ENCODE measurements around the gene ARHGDIG. TPM values are rescaled to one million over a fixed set of nuclear protein-coding genes. Genes with fewer than 3 reads are reported as not detected.

Gene ARHGDIG
- total and polyA plus RNA-seq, 9 of the 15 experiments (the other 6 are each of a cell fraction or from before 2014, with no cell fraction given) = 0.36 to 2.5 (median 0.64) TPM; not detected in 2

GRCh38 chr16:324451-325334, 44.3 kb downstream of the ARHGDIG start (continued):
- TF ChIP-seq ATF6 (CRISPR knock-in tag; IDR thresholded peaks at IDR 0.05) = no peak
- no peak; the same call in 1 of the 2 replicates for TF ChIP-seq CC2D1A (IDR thresholded peaks at IDR 0.05)
- peak; percentile 82 for TF ChIP-seq VEZF1 (CRISPR knock-in tag; IDR thresholded peaks at IDR 0.05)
- TF ChIP-seq BMI1 (IDR thresholded peaks at IDR 0.05; ENCODE audit: low read length) = no peak
- TF ChIP-seq KHSRP (IDR thresholded peaks at IDR 0.05) = no peak
- TF ChIP-seq, protein P1, sequence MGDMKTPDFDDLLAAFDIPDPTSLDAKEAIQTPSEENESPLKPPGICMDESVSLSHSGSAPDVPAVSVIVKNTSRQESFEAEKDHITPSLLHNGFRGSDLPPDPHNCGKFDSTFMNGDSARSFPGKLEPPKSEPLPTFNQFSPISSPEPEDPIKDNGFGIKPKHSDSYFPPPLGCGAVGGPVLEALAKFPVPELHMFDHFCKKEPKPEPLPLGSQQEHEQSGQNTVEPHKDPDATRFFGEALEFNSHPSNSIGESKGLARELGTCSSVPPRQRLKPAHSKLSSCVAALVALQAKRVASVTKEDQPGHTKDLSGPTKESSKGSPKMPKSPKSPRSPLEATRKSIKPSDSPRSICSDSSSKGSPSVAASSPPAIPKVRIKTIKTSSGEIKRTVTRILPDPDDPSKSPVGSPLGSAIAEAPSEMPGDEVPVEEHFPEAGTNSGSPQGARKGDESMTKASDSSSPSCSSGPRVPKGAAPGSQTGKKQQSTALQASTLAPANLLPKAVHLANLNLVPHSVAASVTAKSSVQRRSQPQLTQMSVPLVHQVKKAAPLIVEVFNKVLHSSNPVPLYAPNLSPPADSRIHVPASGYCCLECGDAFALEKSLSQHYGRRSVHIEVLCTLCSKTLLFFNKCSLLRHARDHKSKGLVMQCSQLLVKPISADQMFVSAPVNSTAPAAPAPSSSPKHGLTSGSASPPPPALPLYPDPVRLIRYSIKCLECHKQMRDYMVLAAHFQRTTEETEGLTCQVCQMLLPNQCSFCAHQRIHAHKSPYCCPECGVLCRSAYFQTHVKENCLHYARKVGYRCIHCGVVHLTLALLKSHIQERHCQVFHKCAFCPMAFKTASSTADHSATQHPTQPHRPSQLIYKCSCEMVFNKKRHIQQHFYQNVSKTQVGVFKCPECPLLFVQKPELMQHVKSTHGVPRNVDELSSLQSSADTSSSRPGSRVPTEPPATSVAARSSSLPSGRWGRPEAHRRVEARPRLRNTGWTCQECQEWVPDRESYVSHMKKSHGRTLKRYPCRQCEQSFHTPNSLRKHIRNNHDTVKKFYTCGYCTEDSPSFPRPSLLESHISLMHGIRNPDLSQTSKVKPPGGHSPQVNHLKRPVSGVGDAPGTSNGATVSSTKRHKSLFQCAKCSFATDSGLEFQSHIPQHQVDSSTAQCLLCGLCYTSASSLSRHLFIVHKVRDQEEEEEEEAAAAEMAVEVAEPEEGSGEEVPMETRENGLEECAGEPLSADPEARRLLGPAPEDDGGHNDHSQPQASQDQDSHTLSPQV (IDR thresholded peaks at IDR 0.05) = peak; percentile 78
- no peak for TF ChIP-seq ZFP36 (IDR thresholded peaks at IDR 0.05; ENCODE audit: low read depth, low read length, partially characterized antibody)
- TF ChIP-seq CCNT2 (IDR thresholded peaks at IDR 0.05; ENCODE audit: borderline replicate concordance, extremely low read depth, insufficient read length, low read depth, low read length) = peak; percentile 72
- TF ChIP-seq, protein P2, sequence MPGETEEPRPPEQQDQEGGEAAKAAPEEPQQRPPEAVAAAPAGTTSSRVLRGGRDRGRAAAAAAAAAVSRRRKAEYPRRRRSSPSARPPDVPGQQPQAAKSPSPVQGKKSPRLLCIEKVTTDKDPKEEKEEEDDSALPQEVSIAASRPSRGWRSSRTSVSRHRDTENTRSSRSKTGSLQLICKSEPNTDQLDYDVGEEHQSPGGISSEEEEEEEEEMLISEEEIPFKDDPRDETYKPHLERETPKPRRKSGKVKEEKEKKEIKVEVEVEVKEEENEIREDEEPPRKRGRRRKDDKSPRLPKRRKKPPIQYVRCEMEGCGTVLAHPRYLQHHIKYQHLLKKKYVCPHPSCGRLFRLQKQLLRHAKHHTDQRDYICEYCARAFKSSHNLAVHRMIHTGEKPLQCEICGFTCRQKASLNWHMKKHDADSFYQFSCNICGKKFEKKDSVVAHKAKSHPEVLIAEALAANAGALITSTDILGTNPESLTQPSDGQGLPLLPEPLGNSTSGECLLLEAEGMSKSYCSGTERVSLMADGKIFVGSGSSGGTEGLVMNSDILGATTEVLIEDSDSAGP (CRISPR knock-in tag; IDR thresholded peaks at IDR 0.05) = no peak
- TF ChIP-seq, protein P3, sequence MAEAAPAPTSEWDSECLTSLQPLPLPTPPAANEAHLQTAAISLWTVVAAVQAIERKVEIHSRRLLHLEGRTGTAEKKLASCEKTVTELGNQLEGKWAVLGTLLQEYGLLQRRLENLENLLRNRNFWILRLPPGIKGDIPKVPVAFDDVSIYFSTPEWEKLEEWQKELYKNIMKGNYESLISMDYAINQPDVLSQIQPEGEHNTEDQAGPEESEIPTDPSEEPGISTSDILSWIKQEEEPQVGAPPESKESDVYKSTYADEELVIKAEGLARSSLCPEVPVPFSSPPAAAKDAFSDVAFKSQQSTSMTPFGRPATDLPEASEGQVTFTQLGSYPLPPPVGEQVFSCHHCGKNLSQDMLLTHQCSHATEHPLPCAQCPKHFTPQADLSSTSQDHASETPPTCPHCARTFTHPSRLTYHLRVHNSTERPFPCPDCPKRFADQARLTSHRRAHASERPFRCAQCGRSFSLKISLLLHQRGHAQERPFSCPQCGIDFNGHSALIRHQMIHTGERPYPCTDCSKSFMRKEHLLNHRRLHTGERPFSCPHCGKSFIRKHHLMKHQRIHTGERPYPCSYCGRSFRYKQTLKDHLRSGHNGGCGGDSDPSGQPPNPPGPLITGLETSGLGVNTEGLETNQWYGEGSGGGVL (CRISPR knock-in tag; IDR thresholded peaks at IDR 0.05) = no peak
- TF ChIP-seq CHD2 (IDR thresholded peaks at IDR 0.05; ENCODE audit: low read depth, low read length) = no peak
- no peak for TF ChIP-seq NELFE (IDR thresholded peaks at IDR 0.05; ENCODE audit: insufficient read depth, insufficient read length)
- TF ChIP-seq RBBP5 (IDR thresholded peaks at IDR 0.05; ENCODE audit: borderline replicate concordance, insufficient read depth, low read length, poor library complexity, severe bottlenecking) = peak; percentile 71
